ENCODE data around the gene ZNF76. TPM values are rescaled to one million over a fixed set of nuclear protein-coding genes. Genes with fewer than 3 reads are reported as not detected.
A peak's percentile ranks its signal among the peaks of the same experiment; 100 is the strongest.

Gene ZNF76
- total RNA-seq, 1 donor from 2014 or later, result 45.0 TPM

DNA sequence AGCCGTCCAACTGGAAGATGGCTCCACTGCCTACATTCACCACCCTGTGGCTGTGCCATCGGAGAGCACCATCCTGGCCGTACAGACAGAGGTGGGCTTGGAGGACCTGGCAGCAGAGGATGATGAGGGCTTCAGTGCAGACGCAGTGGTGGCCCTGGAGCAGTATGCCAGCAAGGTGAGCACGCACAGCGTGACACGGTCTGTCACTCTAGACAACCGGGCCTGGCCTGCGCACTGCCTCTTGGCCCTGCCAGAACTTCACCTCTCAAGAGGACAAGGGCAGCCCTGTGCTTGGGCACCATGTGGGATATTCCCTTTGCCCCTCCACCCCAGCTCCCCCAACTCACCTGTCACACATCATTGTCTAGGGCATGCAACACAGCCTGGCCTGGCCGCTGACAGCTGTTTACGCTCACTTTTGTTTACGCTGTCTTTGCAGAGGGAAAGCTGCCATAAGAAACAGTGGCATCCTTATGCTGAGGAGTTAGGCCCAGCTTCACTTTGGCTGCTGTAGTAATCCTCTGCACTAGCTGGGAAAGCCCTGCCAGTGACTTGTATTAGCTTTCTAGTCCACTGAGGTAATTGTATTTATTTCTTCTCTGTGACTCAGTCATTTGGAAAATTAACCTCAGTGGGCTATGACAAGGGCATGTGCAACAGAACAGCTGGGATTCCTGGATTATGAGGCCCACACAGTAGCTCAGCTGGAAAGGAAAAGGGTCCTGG, 28.3 kb downstream of the ZNF76 start:
- H3K4me1 Mint-ChIP-seq, result no peaks in the 10 kb centered on the region
- no peak for DNase-seq (ENCODE audit: low read depth, low spot score)
- H3K4me3 Mint-ChIP-seq, result no peak overlapping the region
- H3K36me3 Mint-ChIP-seq (ENCODE audit: low read depth), result peaks cover 4% of the 10 kb centered on the region
- peak overlapping the region; percentile 75 for H3K27ac Mint-ChIP-seq (ENCODE audit: unreplicated experiment)
- TF ChIP-seq CTCF (conservative IDR thresholded peaks at IDR 0.05), result no peak
- H3K27me3 Mint-ChIP-seq (ENCODE audit: low read depth), result no peaks in the 10 kb centered on the region
- H3K9me3 Mint-ChIP-seq, result no peaks in the 10 kb centered on the region

- no peaks in the 10 kb centered on the region for H3K27me3 Mint-ChIP-seq (ENCODE audit: low read depth)
- H3K4me1 Mint-ChIP-seq, result no peaks in the 10 kb centered on the region
- peaks cover 4% of the 10 kb centered on the region for H3K36me3 Mint-ChIP-seq (ENCODE audit: low read depth)
- no peak for TF ChIP-seq CTCF (conservative IDR thresholded peaks at IDR 0.05)
- H3K27ac Mint-ChIP-seq (ENCODE audit: unreplicated experiment), result no peak overlapping the region
- no peak overlapping the region for H3K4me3 Mint-ChIP-seq
- H3K9me3 Mint-ChIP-seq, result no peaks in the 10 kb centered on the region
- DNase-seq (ENCODE audit: low read depth, low spot score), result no peak
Observed at GRCh38 chr6:35288834-35289233, 29.3 kb downstream of the ZNF76 start.

- H3K36me3 Mint-ChIP-seq (ENCODE audit: low read depth), result peaks cover 7% of the 10 kb centered on the region
Observed at GRCh38 chr6:35291491-35291890, 32.0 kb downstream of the ZNF76 start.

DNA sequence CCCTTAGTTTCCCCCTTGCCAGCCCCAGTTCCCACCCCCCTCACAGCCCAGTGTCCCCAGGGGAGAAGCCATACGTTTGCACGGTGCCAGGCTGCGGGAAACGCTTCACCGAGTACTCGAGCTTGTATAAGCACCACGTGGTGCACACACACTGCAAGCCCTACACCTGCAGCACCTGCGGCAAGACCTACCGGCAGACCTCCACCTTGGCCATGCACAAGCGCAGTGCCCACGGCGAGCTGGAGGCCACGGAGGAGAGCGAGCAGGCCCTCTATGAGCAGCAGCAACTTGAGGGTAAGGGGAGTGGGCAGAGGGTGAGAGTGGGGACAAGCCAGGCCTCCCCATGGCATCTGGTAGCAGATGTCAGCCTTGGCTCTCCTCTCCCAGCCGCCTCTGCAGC, 33.0 kb downstream of the ZNF76 start:
- Mint-ChIP-seq H3K27ac (ENCODE audit: unreplicated experiment) (peak overlapping the region; percentile 57), H3K4me3 (no peak overlapping the region), H3K36me3 (ENCODE audit: low read depth) (peaks cover 4% of the 10 kb centered on the region)

More at GRCh38 chr6:35291491-35291890, 32.0 kb downstream of the ZNF76 start:
- no peak for TF ChIP-seq CTCF (conservative IDR thresholded peaks at IDR 0.05)
- no peaks in the 10 kb centered on the region for H3K9me3 Mint-ChIP-seq
- H3K27me3 Mint-ChIP-seq (ENCODE audit: low read depth), result no peaks in the 10 kb centered on the region
- H3K4me3 Mint-ChIP-seq, result no peak overlapping the region
- H3K27ac Mint-ChIP-seq (ENCODE audit: unreplicated experiment), result no peak overlapping the region
- H3K4me1 Mint-ChIP-seq, result no peaks in the 10 kb centered on the region
- no peak for DNase-seq (ENCODE audit: low read depth, low spot score)

DNA sequence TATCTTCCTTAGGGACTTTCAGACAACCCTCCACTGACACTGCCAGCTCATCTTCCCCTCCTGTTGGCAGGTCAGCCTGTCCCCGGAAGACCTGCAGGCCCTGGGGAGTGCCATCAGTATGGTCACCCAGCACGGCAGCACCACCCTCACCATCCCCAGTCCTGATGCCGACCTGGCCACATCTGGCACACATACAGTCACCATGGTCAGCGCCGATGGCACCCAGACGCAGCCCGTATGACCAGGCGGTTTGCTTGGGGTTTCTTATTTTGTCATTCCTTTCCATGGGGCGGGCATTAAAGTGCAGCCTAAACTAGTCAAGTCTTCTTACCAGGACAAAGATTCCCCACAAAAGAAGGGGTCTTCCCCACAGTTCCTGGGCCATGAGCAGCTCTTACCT, 34.1 kb downstream of the ZNF76 start:
- no peak for DNase-seq (ENCODE audit: low read depth, low spot score)
- peaks cover 4% of the 10 kb centered on the region for H3K36me3 Mint-ChIP-seq (ENCODE audit: low read depth)
- H3K4me3 Mint-ChIP-seq, result no peak overlapping the region
- no peak overlapping the region for H3K27ac Mint-ChIP-seq (ENCODE audit: unreplicated experiment)
- H3K27me3 Mint-ChIP-seq (ENCODE audit: low read depth), result no peaks in the 10 kb centered on the region
- H3K4me1 Mint-ChIP-seq, result no peaks in the 10 kb centered on the region
- TF ChIP-seq CTCF (conservative IDR thresholded peaks at IDR 0.05), result no peak
- no peaks in the 10 kb centered on the region for H3K9me3 Mint-ChIP-seq

More for the DNA sequence above, 33.0 kb downstream of the ZNF76 start:
- DNase-seq (ENCODE audit: low read depth, low spot score), result no peak
- no peak for TF ChIP-seq CTCF (conservative IDR thresholded peaks at IDR 0.05)
- Mint-ChIP-seq H3K27me3 (ENCODE audit: low read depth) (no peaks in the 10 kb centered on the region), H3K4me1 (no peaks in the 10 kb centered on the region), H3K9me3 (no peaks in the 10 kb centered on the region)

All from neural crest cell (in vitro differentiated cells).